Kidney tubule cell (primary cell): ENCODE data around the gene BGN.
A peak's percentile ranks its signal among the peaks of the same experiment; 100 is the strongest.

Experiments used
- DNase-seq: peaks from one replicate; pipeline ENCODE4 v3.0.0-alpha.2; 2018; ENCODE audit warnings: low spot score

Gene BGN

DNA sequence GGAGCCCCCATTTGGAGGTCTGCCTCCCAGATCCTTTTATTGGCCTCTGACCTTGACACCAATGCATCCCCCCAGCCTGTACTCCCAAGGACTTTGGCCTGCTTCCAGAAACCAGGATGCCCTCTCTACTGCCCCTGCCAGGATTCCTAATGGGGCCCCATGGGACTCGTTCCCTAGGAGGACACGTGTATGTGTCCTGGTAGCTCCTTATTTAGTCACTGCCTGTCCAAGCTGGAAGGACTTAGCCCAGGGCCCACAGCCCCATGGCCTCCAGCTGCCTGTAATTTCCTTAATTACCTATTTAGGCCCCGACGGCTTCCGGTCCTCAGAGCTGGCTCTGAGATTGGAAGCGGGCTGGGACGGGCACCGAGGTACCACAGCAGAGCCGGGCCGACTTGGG lies 32.0 kb downstream of the BGN start:
- DNase-seq = no peak

GRCh38 chrX:153527208-153527607 lies 32.4 kb downstream of the BGN start:
- DNase-seq = no peak

DNA sequence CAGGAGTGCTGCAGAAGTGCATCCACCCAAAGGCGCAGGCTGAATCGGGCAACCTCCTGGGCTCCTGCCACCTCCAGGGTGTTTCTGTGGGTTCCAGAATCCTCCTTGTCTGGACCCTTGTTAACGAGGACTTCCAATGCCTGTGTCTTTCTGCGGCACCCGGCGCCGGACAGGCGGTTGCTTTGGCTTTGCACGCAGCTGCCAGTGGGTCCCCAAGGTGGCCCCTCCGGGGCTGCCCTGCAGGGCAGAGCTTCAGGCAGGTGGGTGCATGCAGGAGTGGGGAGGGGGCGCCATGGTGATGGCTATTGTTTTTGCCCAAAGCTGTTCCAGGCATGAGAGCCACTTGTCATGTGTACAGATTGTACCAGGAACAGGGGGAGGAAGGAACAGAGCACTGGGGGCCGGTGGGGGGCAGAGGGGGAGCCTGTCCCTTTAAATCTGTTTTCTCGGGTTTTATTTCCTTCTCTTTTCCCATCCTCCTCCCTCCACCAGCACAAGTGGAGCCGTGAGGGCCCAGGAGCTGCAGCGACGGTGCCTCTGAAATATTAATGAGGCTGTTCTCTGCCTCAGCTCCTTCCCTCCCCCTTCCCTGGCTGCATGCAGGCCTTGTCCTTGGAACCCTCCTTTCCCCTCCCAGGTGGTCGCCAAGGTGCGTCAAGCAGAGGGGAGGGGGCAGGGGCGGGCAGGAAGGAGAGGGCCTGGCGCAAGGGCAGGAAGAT lies 35.8 kb downstream of the BGN start:
- no peak for DNase-seq

- DNase-seq = no peak
Measured at GRCh38 chrX:153533091-153533490, 38.3 kb downstream of the BGN start.

DNA sequence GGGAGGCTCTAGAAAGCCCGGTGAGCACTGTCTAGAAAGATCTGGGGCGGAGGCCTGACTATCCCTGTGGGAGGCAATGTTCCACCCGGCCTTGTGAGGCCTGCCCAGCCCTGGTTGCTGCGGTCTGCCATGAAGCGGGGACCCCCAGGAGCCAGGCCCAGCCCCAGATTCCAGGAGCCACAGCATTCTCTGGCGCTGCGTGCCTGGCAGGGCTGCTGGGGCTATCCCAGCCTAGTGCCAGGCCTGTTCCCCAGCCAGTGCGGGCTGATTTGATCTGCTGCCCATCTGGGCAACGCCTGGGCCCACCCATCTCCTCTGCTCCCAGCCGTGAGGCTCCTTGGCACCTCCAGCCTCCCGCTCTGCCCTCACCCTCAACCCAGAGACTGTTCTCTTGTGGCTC lies 42.3 kb downstream of the BGN start:
- no peak for DNase-seq

GRCh38 chrX:153537526-153538295 lies 42.9 kb downstream of the BGN start:
- DNase-seq = no peak

DNA sequence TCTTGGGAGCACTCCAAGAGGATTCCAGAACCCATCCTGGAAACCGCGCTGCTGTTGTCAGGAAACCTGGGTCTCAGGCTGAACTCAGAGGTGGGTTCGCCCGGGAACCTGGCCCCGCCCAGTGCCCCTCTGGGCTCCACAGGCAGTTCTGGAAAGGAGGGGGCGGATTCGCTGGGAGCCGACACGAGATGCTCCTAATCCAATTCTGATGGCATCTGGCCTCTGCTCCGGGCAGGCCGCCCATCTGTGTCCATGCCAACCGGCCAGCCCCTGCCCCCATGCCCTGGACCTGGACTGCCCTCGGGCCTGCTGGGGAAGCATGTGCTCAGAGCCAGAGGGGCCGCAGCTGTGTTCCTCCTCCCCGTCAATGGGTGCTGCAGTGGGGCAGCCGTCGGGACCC lies 43.6 kb downstream of the BGN start:
- no peak for DNase-seq

DNA sequence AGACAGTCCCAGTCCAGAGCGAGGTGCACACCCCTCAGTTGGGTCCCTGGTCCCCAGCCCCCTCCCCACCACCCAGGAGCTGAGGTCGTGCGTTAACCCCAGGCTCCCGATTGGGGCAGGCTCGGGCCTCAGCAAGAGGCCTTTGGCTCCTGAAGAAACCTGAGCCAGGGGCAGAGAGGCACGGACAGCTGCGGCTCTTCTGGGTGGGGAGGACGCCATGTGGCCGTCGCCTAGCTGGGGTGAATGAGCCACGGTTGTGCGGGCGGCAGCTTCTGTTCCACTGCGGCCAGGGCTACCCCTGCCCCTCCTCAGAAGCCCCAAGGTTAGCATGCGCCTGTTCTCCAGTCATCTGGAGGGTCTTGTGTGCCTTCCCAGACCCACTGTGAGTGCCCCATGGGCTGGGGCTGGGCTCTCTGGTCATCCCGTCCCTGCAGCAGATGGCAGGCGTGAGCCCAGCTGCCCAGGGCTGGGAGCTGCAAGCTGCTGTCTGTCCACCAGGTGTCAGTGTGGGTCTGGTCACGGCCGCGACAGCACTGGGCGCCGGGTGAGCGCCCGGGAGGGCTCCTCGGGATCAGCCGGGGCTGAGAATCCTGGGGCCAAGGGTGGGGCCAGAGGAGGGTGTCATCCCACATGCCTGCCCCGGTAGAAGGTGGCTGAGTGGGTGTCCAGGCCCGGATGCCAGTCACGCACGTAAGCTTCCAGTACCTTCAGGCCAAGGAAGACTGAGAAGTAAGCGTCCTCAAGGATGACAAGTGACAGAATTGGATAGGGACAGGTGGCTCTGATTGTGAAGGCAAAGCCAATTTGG lies 44.6 kb downstream of the BGN start:
- peak; percentile 63 for DNase-seq

GRCh38 chrX:153539979-153540358 lies 45.2 kb downstream of the BGN start:
- DNase-seq = no peak

- DNase-seq = no peak
Measured at GRCh38 chrX:153544727-153545126, 49.9 kb downstream of the BGN start.

DNA sequence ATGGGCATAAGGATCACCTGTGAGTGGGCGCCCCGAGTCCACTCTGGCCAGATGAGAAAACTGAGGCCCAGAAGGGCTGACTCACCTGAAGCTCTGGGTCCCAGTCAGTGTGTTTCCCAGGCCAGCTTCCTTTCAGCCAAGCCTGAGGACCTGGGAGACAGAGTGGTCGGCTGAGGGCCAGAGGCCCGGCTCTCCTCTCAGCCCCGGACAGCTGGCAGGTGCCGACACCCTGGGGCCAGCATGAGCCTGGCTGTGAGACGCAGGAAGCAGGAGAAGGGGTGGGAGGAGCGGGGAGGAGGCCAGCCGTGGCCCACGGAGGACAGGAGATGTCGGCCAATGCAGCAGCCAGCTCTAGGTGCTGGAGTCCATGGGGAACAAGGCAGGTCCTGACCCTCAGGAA lies 51.6 kb downstream of the BGN start:
- DNase-seq = no peak

DNA sequence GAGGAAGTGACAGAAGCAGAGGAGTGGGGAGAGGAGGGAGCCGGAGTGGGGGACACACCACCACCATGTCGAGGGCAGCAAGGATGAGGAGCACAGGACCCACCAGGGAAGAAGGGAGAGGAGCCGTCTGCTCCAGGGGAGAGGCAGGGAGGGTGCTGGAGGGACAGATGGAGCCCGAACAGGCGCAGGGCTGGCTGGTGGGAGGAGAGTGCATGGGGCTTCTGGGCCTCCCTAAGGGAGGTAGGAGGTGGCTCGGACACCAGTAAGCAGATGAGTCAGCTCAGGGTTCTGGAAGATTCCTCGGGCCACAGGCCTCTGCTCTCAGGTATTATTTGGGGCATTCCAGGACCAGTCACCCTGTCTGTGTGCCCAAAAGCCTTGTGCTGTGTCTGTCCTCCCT lies 52.4 kb downstream of the BGN start:
- no peak for DNase-seq

- DNase-seq = no peak
Measured at GRCh38 chrX:153549231-153549630, 54.5 kb downstream of the BGN start.

- no peak for DNase-seq
Measured at GRCh38 chrX:153549807-153550206, 55.0 kb downstream of the BGN start.

- peak; percentile 1 for DNase-seq
Measured at GRCh38 chrX:153551135-153551534, 56.4 kb downstream of the BGN start.

DNA sequence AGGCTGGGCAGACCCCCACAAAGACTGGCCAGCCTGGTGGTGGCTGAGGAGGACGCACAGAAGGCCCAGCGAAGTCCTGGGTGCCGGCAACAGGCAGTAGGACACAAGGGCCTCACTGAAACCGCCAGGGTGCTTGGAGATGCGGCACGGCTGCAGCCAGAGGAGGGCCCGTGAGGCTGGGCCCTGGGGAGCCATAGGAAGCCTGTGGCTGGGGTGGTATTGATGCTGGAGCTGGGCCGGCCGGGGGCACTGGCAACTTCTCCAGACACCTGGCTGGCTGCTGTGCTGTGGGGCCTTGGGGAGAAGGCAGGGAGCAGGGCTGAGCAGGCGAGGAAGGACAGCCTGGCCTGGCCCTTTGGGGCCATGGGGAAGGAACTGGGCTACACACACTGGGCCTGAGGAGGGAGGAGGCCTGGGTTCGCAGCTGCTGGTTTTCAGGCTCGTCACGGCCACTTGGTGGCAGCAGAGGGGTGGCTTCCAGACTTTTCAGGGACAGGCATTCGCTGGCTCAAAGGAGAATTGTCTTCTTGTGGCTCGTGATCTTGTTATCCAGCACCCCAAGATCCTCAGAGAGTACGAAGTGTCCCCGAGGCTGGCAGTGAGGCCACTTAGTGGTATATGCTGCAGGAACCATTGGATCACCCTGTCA lies 59.9 kb downstream of the BGN start:
- DNase-seq = peak; percentile 53

DNA sequence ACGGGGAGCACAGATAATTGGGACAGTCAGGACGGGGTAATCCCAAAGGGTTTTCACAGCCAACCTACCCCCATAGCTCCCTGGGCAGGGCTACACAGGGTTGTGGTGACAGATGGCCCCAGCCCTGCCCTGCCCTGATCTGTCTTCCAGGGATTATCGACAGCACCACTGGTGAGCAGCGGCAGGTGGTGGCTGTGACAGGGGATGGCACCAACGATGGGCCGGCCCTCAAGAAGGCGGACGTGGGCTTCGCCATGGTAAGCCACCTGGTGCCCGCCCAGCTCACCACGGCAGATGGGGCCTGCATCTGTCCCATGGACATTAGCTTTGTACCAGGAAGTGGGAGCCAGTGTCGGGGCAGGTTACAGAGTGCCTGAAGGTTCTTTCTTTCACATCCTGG lies 62.0 kb downstream of the BGN start:
- DNase-seq = no peak

- no peak for DNase-seq
Measured at GRCh38 chrX:153557618-153558355, 63.0 kb downstream of the BGN start.
